OCI-LY1 (cell line): ENCODE measurements around the gene DBX1.
"Not testable (repeated sequence)": the region's sequence is repeated elsewhere in the genome, so short reads cannot be mapped to it uniquely, and the experiment has no call there.

Source experiments
- H2AFZ ChIP-seq: fragments of 200-600 bp; sonication (generic), shearing (Covaris generic); 2 replicates; pipeline ENCODE4 v1.6.0; 2014; ENCODE audit warnings: antibody characterized with exemption, mild to moderate bottlenecking, low read length
- H3F3A ChIP-seq: fragments of 200-600 bp; sonication (generic), shearing (Covaris generic); 2 replicates; pipeline ENCODE4 v1.6.0; 2014; ENCODE audit warnings: mild to moderate bottlenecking, antibody characterized with exemption, low read length, moderate library complexity; ENCODE audit not compliant: insufficient read depth
- H3K27ac ChIP-seq: fragments of 200-600 bp; sonication (generic); 2 replicates; pipeline ENCODE4 v1.5.1; 2014; ENCODE audit warnings: low read length, mixed run types, mild to moderate bottlenecking, low read depth; ENCODE audit not compliant: poor library complexity, severe bottlenecking
- H3K27me3 ChIP-seq: fragments of 200-600 bp; sonication (generic); 2 replicates; pipeline ENCODE4 v1.6.0; 2014; ENCODE audit warnings: antibody characterized with exemption, mild to moderate bottlenecking, low read length, moderate library complexity; ENCODE audit not compliant: insufficient read depth
- H3K36me3 ChIP-seq: fragments of 200-600 bp; sonication (generic); 2 replicates; pipeline ENCODE4 v1.6.1; 2014; ENCODE audit warnings: mild to moderate bottlenecking, antibody characterized with exemption, low read length, moderate library complexity, mixed read lengths; ENCODE audit not compliant: insufficient read depth
- H3K4me1 ChIP-seq: fragments of 200-600 bp; sonication (generic); 2 replicates; pipeline ENCODE4 v1.5.1; 2014; ENCODE audit warnings: mild to moderate bottlenecking, low read length, moderate library complexity; ENCODE audit not compliant: insufficient read depth, severe bottlenecking
- H3K4me2 ChIP-seq: fragments of 200-600 bp; sonication (generic), shearing (Covaris generic); 2 replicates; pipeline ENCODE4 v1.6.1; 2014; ENCODE audit warnings: low read length
- H3K4me3 ChIP-seq: fragments of 200-600 bp; sonication (generic); 2 replicates; pipeline ENCODE4 v1.5.1; 2014; ENCODE audit warnings: low read length, low read depth, mild to moderate bottlenecking, mixed read lengths; ENCODE audit not compliant: poor library complexity, severe bottlenecking
- H3K79me2 ChIP-seq: fragments of 200-600 bp; shearing (Covaris generic); 2 replicates; pipeline ENCODE4 v1.6.1; 2016; ENCODE audit warnings: mixed run types, low read length, mixed read lengths; ENCODE audit not compliant: insufficient read depth
- H3K9ac ChIP-seq: fragments of 200-600 bp; sonication (generic), shearing (Covaris generic); 2 replicates; pipeline ENCODE4 v1.6.1; 2014; ENCODE audit warnings: mild to moderate bottlenecking, low read length, mixed read lengths
- H3K9me2 ChIP-seq: fragments of 200-600 bp; sonication (generic), shearing (Covaris generic); 2 replicates; pipeline ENCODE4 v1.6.1; 2014; ENCODE audit warnings: low read depth, mild to moderate bottlenecking, low read length, mixed read lengths
- H3K9me3 ChIP-seq: fragments of 200-600 bp; shearing (Covaris generic); 2 replicates; pipeline ENCODE4 v1.6.1; 2014; ENCODE audit warnings: low read length, mixed read lengths
- H4K20me1 ChIP-seq: fragments of 200-600 bp; sonication (generic), shearing (Covaris generic); 2 replicates; pipeline ENCODE4 v1.6.0; 2016; ENCODE audit warnings: mild to moderate bottlenecking, low read length; ENCODE audit not compliant: insufficient read depth
- EZH2 ChIP-seq: fragments of 200-600 bp; sonication (generic), shearing (Covaris generic); IDR thresholded peaks from 2 replicates; pipeline ENCODE4 v1.8.0; 2017; ENCODE audit warnings: borderline replicate concordance, mixed run types, mild to moderate bottlenecking, antibody characterized with exemption, low read length, moderate library complexity, mixed read lengths
- TF ChIP-seq, protein P1 (sequence below): fragments of 200-600 bp; sonication (generic), shearing (Covaris generic); IDR thresholded peaks from 2 replicates; pipeline ENCODE4 v1.5.1; 2017; ENCODE audit warnings: mild to moderate bottlenecking, antibody characterized with exemption, low read length, moderate library complexity, mixed read lengths

DBX1 gene

DNA sequence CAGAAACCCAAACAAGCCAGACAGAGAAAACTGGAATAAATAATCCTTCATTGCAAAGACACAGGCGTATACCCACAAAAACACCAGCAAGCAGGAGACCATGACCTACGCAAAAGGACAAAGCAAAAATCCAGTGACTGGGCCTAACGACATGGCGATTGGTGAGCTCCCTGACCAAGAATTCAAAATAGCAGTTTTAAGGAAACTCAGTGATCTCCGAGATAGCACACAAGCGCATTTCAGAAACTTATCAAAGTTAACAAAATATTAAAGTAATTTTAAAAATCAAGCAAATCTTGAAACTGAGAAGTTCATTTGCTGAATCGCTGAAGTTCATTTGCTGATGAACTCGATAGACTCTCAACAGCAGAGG is 27.6 kb downstream of the DBX1 start:
- no peaks in the 10 kb centered on the region for H3K27me3 ChIP-seq
- H2AFZ ChIP-seq = no peak overlapping the region
- no peak overlapping the region for H3K4me3 ChIP-seq
- H3K36me3 ChIP-seq = no peaks in the 10 kb centered on the region
- no peaks in the 10 kb centered on the region for H3K4me1 ChIP-seq
- no peak overlapping the region for H3K4me2 ChIP-seq
- H3K9me3 ChIP-seq = no peaks in the 10 kb centered on the region
- no peaks in the 10 kb centered on the region for H3K9me2 ChIP-seq
- H3K79me2 ChIP-seq = no peaks in the 10 kb centered on the region
- no peak overlapping the region for H3K9ac ChIP-seq
- no peaks in the 10 kb centered on the region for H4K20me1 ChIP-seq
- TF ChIP-seq, protein P1, sequence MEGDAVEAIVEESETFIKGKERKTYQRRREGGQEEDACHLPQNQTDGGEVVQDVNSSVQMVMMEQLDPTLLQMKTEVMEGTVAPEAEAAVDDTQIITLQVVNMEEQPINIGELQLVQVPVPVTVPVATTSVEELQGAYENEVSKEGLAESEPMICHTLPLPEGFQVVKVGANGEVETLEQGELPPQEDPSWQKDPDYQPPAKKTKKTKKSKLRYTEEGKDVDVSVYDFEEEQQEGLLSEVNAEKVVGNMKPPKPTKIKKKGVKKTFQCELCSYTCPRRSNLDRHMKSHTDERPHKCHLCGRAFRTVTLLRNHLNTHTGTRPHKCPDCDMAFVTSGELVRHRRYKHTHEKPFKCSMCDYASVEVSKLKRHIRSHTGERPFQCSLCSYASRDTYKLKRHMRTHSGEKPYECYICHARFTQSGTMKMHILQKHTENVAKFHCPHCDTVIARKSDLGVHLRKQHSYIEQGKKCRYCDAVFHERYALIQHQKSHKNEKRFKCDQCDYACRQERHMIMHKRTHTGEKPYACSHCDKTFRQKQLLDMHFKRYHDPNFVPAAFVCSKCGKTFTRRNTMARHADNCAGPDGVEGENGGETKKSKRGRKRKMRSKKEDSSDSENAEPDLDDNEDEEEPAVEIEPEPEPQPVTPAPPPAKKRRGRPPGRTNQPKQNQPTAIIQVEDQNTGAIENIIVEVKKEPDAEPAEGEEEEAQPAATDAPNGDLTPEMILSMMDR = no peak
- no peak for TF ChIP-seq EZH2
- H3F3A ChIP-seq = no peaks in the 10 kb centered on the region
- no peak overlapping the region for H3K27ac ChIP-seq

DNA sequence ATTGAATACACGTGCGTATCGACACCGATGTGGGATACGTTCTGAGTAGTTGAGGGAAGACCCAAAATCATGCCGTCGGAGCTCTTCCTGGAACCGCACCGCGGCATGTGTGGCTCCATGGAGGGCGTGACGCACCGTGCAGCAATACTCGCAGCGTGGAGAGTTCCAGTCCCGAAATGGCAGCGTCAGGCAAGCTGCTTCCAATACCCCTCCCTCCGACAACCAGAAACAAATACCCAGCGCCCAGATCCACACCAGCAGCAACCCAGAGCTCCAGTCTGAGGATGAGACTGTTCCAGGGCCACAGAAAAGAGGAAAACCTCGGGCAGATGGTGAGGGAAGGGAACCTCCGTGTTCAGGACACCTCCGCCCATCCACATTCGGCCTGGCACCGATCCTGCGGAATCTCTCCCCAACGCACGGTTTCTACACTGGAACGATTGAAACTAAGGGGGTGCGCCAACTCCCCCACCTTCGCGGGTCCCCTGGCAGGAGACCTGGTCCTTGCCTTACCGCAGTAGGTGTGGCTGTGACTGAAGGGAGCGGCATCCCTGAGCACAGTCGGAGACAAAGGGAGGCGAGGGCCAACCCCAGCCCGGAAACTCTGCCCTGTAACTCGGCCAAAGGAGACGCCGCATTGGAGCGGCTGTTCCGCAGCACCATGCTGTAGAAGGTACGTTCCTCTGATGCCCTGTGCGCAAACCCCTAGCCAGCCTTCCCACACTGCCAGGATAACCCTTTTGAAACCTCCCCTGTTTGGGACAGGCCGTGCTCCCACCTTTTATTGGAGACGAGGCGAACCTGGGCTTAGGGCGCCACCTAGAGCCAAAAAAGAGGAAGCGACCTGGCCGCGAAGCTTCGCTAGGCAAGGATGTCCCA is 28.2 kb downstream of the DBX1 start:
- Histone ChIP-seq H3K4me1 (no peaks in the 10 kb centered on the region), H3K79me2 (no peaks in the 10 kb centered on the region), H3F3A (no peaks in the 10 kb centered on the region), H3K4me3 (no peak overlapping the region), H3K27me3 (no peaks in the 10 kb centered on the region), H3K9ac (no peak overlapping the region), H2AFZ (no peak overlapping the region), H3K4me2 (no peak overlapping the region), H4K20me1 (no peaks in the 10 kb centered on the region), H3K36me3 (no peaks in the 10 kb centered on the region), H3K9me2 (no peaks in the 10 kb centered on the region), H3K9me3 (no peaks in the 10 kb centered on the region), H3K27ac (no peak overlapping the region)
- TF ChIP-seq, protein P1 = peak; percentile 77
- TF ChIP-seq EZH2 = no peak

- no peaks in the 10 kb centered on the region for H3F3A ChIP-seq
- no peak for TF ChIP-seq EZH2
- TF ChIP-seq, protein P1 = no peak
- no peak overlapping the region for H2AFZ ChIP-seq
- no peak overlapping the region for H3K9ac ChIP-seq
- H3K4me1 ChIP-seq = no peaks in the 10 kb centered on the region
- H4K20me1 ChIP-seq = no peaks in the 10 kb centered on the region
- H3K9me2 ChIP-seq = no peaks in the 10 kb centered on the region
- no peak overlapping the region for H3K4me2 ChIP-seq
- no peak overlapping the region for H3K27ac ChIP-seq
- H3K27me3 ChIP-seq = no peaks in the 10 kb centered on the region
- no peaks in the 10 kb centered on the region for H3K36me3 ChIP-seq
- no peaks in the 10 kb centered on the region for H3K79me2 ChIP-seq
- no peaks in the 10 kb centered on the region for H3K9me3 ChIP-seq
- no peak overlapping the region for H3K4me3 ChIP-seq
Observed at GRCh38 chr11:20129665-20130064, 30.6 kb downstream of the DBX1 start.

DNA sequence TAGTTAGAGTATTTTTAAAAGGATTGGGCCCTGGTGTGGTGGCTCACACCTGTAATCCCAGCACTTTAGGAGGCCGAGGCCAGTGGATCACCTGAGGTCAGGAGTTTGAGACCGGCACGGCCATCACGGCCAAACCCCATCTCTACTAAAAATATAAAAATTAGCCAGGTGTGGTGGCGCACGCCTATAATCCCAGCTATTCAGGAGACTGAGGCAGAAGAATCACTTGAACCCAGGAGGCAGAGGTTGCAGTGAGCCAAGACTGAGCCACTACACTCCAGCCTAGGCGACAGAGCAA is 31.8 kb downstream of the DBX1 start:
- not testable (repeated sequence) for H3K4me2 ChIP-seq, H3K36me3 ChIP-seq, H3K79me2 ChIP-seq, H3K27me3 ChIP-seq, H4K20me1 ChIP-seq, H2AFZ ChIP-seq, H3K9ac ChIP-seq, H3F3A ChIP-seq, H3K9me2 ChIP-seq, H3K27ac ChIP-seq, H3K4me3 ChIP-seq, H3K9me3 ChIP-seq, H3K4me1 ChIP-seq
